CD14-positive monocyte (primary cell): ENCODE data around the gene CUTA. TPM values are rescaled to one million over a fixed set of nuclear protein-coding genes. Genes with fewer than 3 reads are reported as not detected.

Experiments
- DNase-seq, 3 donors: peaks; one replicate each; pipeline ENCODE4 v3.0.0-alpha.2; 2011 to 2022
- H2AFZ ChIP-seq: 2 replicates; pipeline ENCODE4 v1.6.0; 2012; ENCODE audit warnings: mild to moderate bottlenecking, low read depth, low read length, inconsistent platforms; ENCODE audit not compliant: insufficient read depth, poor library complexity, severe bottlenecking
- H3K27ac ChIP-seq, 2 donors: 1 replicate in 1 of 2; 2 replicates in 1 of 2; pipeline ENCODE4 v1.5.1; 2012 to 2013; ENCODE audit warnings: low read length in 2 of 2, control low read depth in 1 of 2, inconsistent platforms in 1 of 2, low read depth in 1 of 2, mild to moderate bottlenecking in 1 of 2
- H3K27me3 ChIP-seq, 2 donors: one replicate each; pipeline versions ENCODE4 v1.6.0 to v1.6.1; 2011 to 2013; ENCODE audit warnings: low read length in 2 of 2; ENCODE audit not compliant: control insufficient read depth in 2 of 2, insufficient read depth in 2 of 2
- H3K36me3 ChIP-seq, 2 donors: replicated peaks in 1 of 2; 1 replicate in 1 of 2; 2 replicates in 1 of 2; pipeline versions ENCODE4 v1.5.1 to v1.6.1; 2012 to 2013; ENCODE audit warnings: low read length in 2 of 2, control low read depth in 1 of 2, inconsistent platforms in 1 of 2, mild to moderate bottlenecking in 1 of 2; ENCODE audit not compliant: insufficient read depth in 2 of 2, control insufficient read depth in 1 of 2
- H3K4me1 ChIP-seq, 2 donors: 1 replicate in 1 of 2; 2 replicates in 1 of 2; pipeline versions ENCODE4 v1.5.1 to v1.6.1; 2012 to 2013; ENCODE audit warnings: low read length in 2 of 2, control low read depth in 1 of 2, inconsistent platforms in 1 of 2, mild to moderate bottlenecking in 1 of 2, moderate library complexity in 1 of 2; ENCODE audit not compliant: insufficient read depth in 2 of 2, control insufficient read depth in 1 of 2
- H3K4me2 ChIP-seq: replicated peaks from 2 replicates; pipeline ENCODE3; 2012; ENCODE audit warnings: low read length, moderate library complexity, mild to moderate bottlenecking; ENCODE audit not compliant: poor library complexity, severe bottlenecking; ENCODE audit errors: extremely low read depth
- H3K4me3 ChIP-seq, 3 experiments: fragments of 200-600 bp in 1 of 3; sonication (generic) in 1 of 3; replicated peaks in 1 of 3; 1 replicate in 2 of 3; 2 replicates in 1 of 3; pipeline ENCODE4 v1.5.1; 2011 to 2013; ENCODE audit warnings: low read length in 3 of 3, mild to moderate bottlenecking in 3 of 3, control low read depth in 2 of 3, low read depth in 2 of 3, inconsistent platforms in 1 of 3, moderate library complexity in 1 of 3
- H3K79me2 ChIP-seq: 2 replicates; pipeline ENCODE4 v1.6.0; 2012; ENCODE audit warnings: mild to moderate bottlenecking, control low read depth, inconsistent platforms, low read length, moderate library complexity; ENCODE audit not compliant: insufficient read depth
- H3K9ac ChIP-seq: 2 replicates; pipeline ENCODE4 v1.6.0; 2017; ENCODE audit warnings: low read length, mild to moderate bottlenecking; ENCODE audit not compliant: insufficient read depth, poor library complexity, severe bottlenecking
- H3K9me3 ChIP-seq, 2 donors: replicated peaks in 1 of 2; 1 replicate in 1 of 2; 2 replicates in 1 of 2; pipeline versions ENCODE4 v1.5.1 to v1.6.1; 2012 to 2013; ENCODE audit warnings: low read length in 2 of 2, control low read depth in 1 of 2; ENCODE audit not compliant: control insufficient read depth in 1 of 2, insufficient read depth in 1 of 2
- H4K20me1 ChIP-seq: 2 replicates; pipeline ENCODE4 v1.6.0; 2012; ENCODE audit warnings: mild to moderate bottlenecking, low read length, control low read depth, moderate library complexity; ENCODE audit not compliant: insufficient read depth
- H3K27ac Mint-ChIP-seq, 7 donors: one replicate each; pipeline ENCODE4 v1.8.0; 2020; ENCODE audit warnings: mild to moderate bottlenecking in 7 of 7, mixed read lengths in 7 of 7, moderate library complexity in 6 of 7, inconsistent platforms in 2 of 7
- H3K27me3 Mint-ChIP-seq, 3 donors: one replicate each; pipeline ENCODE4 v1.8.0; 2021 to 2022; ENCODE audit warnings: low read depth in 3 of 3, mild to moderate bottlenecking in 3 of 3, mixed read lengths in 3 of 3, moderate library complexity in 3 of 3, inconsistent platforms in 1 of 3
- H3K36me3 Mint-ChIP-seq, 2 donors: one replicate each; pipeline ENCODE4 v1.8.0; 2020; ENCODE audit warnings: mixed read lengths in 2 of 2, inconsistent platforms in 1 of 2, mild to moderate bottlenecking in 1 of 2
- H3K4me1 Mint-ChIP-seq: one replicate; pipeline ENCODE4 v1.8.0; 2020; ENCODE audit warnings: mild to moderate bottlenecking, mixed read lengths
- H3K4me3 Mint-ChIP-seq, 2 donors: one replicate each; pipeline ENCODE4 v1.8.0; 2020; ENCODE audit warnings: mild to moderate bottlenecking in 2 of 2, mixed read lengths in 2 of 2, moderate library complexity in 1 of 2
- H3K9me3 Mint-ChIP-seq, 7 donors: one replicate each; pipeline ENCODE4 v1.8.0; 2020 to 2022; ENCODE audit warnings: mixed read lengths in 7 of 7, mild to moderate bottlenecking in 6 of 7, moderate library complexity in 6 of 7, inconsistent platforms in 2 of 7
- CTCF ChIP-seq: fragments of 200-600 bp; IDR thresholded peaks from one replicate; pipeline ENCODE4 v1.8.0; 2022; ENCODE audit warnings: antibody characterized with exemption, mild to moderate bottlenecking
- WGBS: methylation state at CpG from one replicate; pipeline ENCODE4 v1.1.5; 2013; ENCODE audit warnings: missing lambda C conversion rate; ENCODE audit not compliant: insufficient coverage; 5-methylcytosine and 5-hydroxymethylcytosine counted together
- intact Hi-C, 2 donors: fragments of 100-400 bp; cut with micrococcal nuclease; formaldehyde crosslinking; loops; one replicate each; pipeline versions ENCODE4 v1.15.0 to v1.15.1; 2023
- polyA plus RNA-seq, 3 donors: library from polyadenylated mRNA; depleted of rRNA in 1 of 3; unstranded in 2 of 3; stranded (reverse) in 1 of 3; fragments of 300-500 nt in 2 of 3; fragments of >200 nt in 1 of 3; fragmentation: Illumina TruSeq in 2 of 3; gene quantifications; 1 replicate in 2 of 3; 2 replicates in 1 of 3; pipeline ENCODE4 v1.2.3, GENCODE V29; 2012 to 2021

Gene CUTA
- polyA plus RNA-seq, 3 donors, result 137 to 160 (median 153) TPM

GRCh38 chr6:33466075-33466735 lies 48.3 kb upstream of the CUTA start:
- Mint-ChIP-seq H3K4me1 (no peaks in the 10 kb centered on the region), H3K27me3 (peaks cover 4 to 7% (median 7%) of the 10 kb centered on the region in 3 donors), H3K9me3 (peaks cover 0 to 12% (median 2%) of the 10 kb centered on the region in 7 donors), H3K4me3 (no peak overlapping the region), H3K27ac (no peak overlapping the region), H3K36me3 (no peaks in the 10 kb centered on the region)
- H3K4me2 ChIP-seq, result no peak overlapping the region
- no peaks in the 10 kb centered on the region for H3K4me1 ChIP-seq
- no peak overlapping the region for H3K9ac ChIP-seq
- no peaks in the 10 kb centered on the region for H3K36me3 ChIP-seq
- H3K27ac ChIP-seq, result no peak overlapping the region
- H3K9me3 ChIP-seq, result peaks cover 0 to 4% of the 10 kb centered on the region in 2 donors
- no peak overlapping the region for H3K4me3 ChIP-seq
- H4K20me1 ChIP-seq, result no peaks in the 10 kb centered on the region
- H3K79me2 ChIP-seq, result no peaks in the 10 kb centered on the region
- intact Hi-C loops, result no loop called here
- TF ChIP-seq CTCF, result no peak
- DNase-seq, result no peak
- 100% methylated on average over 4 of the region's 4 CpGs for WGBS
- no peak overlapping the region for H2AFZ ChIP-seq
- no peaks in the 10 kb centered on the region for H3K27me3 ChIP-seq

- Histone ChIP-seq H4K20me1 (no peaks in the 10 kb centered on the region), H3K9ac (no peak overlapping the region), H3K27me3 (no peaks in the 10 kb centered on the region), H3K4me1 (peaks cover 7 to 9% of the 10 kb centered on the region in 2 donors), H3K27ac (no peak overlapping the region), H3K9me3 (no peaks in the 10 kb centered on the region), H3K79me2 (peaks cover 7% of the 10 kb centered on the region), H2AFZ (no peak overlapping the region), H3K4me3 (no peak overlapping the region), H3K36me3 (peaks cover 0 to 11% of the 10 kb centered on the region in 2 donors), H3K4me2 (no peak overlapping the region)
- TF ChIP-seq CTCF, result no peak
- DNase-seq, result no peak
- intact Hi-C loops, result no loop called here
- H3K4me1 Mint-ChIP-seq, result peaks cover 10% of the 10 kb centered on the region
- H3K27ac Mint-ChIP-seq, result no peak overlapping the region
- peaks cover 15 to 16% of the 10 kb centered on the region in 2 donors for H3K36me3 Mint-ChIP-seq
- peaks cover 0 to 2% (median 0%) of the 10 kb centered on the region in 7 donors for H3K9me3 Mint-ChIP-seq
- peaks cover 2 to 10% (median 9%) of the 10 kb centered on the region in 3 donors for H3K27me3 Mint-ChIP-seq
- H3K4me3 Mint-ChIP-seq, result no peak overlapping the region
- WGBS, result 100% methylated on average over 2 of the region's 2 CpGs
Measured at GRCh38 chr6:33459226-33459625, 41.3 kb upstream of the CUTA start.
